ENCODE results near the gene OBSL1. TPM values are rescaled to one million over a fixed set of nuclear protein-coding genes. Genes with fewer than 3 reads are reported as not detected.

The OBSL1 gene
- total RNA-seq, 4 donors from 2014 or later: 51.9 to 123 (median 99.2) TPM

- intact Hi-C loops (cut with DNase I): loop anchor here (2.0 to 5.0 kb wide), 3 partner anchors 33 to 130 kb away; partner anchors contain the start of gene GMPPA
- H3K9me3 ChIP-seq: no peaks in the 10 kb centered on the region
- 16% methylated on average over 19 of the region's 21 CpGs for WGBS
- H3K4me1 ChIP-seq: peaks cover 9 to 19% (median 15%) of the 10 kb centered on the region in 4 donors
- H3K27me3 ChIP-seq: peaks cover 0 to 37% (median 0%) of the 10 kb centered on the region in 4 donors
- peak overlapping the region in 1 of 4 donors; percentile 45 for H3K27ac ChIP-seq (replicated peaks in 1 of 4)
- DNase-seq (ENCODE audit: extremely low spot score): no peak
- TF ChIP-seq CTCF (IDR thresholded peaks at IDR 0.05) (peak; percentile 96 to 99 (median 97)), POLR2AphosphoS5 (IDR thresholded peaks at IDR 0.05) (peak; percentile 44 to 68), POLR2A (IDR thresholded peaks at IDR 0.05; ENCODE audit: low read depth) (no peak)
- H3K36me3 ChIP-seq: no peaks in the 10 kb centered on the region
- peak overlapping the region; percentile 11 to 32 (median 29) for H3K4me3 ChIP-seq
Measured at GRCh38 chr2:219530048-219530963, 41.0 kb downstream of the OBSL1 start.

GRCh38 chr2:219527472-219527871, 43.9 kb downstream of the OBSL1 start:
- peaks cover 18 to 31% (median 26%) of the 10 kb centered on the region in 4 donors for H3K4me1 ChIP-seq
- no peak overlapping the region for H3K4me3 ChIP-seq
- no peak for DNase-seq (ENCODE audit: extremely low spot score)
- intact Hi-C loops (cut with DNase I): no loop called here
- TF ChIP-seq EP300 (IDR thresholded peaks at IDR 0.05): no peak
- no peak for TF ChIP-seq POLR2A (IDR thresholded peaks at IDR 0.05; ENCODE audit: low read depth)
- TF ChIP-seq POLR2AphosphoS5 (IDR thresholded peaks at IDR 0.05): no peak
- no peak for TF ChIP-seq CTCF (IDR thresholded peaks at IDR 0.05)
- H3K27me3 ChIP-seq: peaks cover 0 to 61% (median 3%) of the 10 kb centered on the region in 4 donors
- H3K9me3 ChIP-seq: no peaks in the 10 kb centered on the region
- no peak overlapping the region for H3K27ac ChIP-seq (replicated peaks in 1 of 4)
- no peaks in the 10 kb centered on the region for H3K36me3 ChIP-seq
- WGBS: 71% methylated on average over 3 of the region's 5 CpGs

- Histone ChIP-seq H3K27ac (replicated peaks in 1 of 4) (no peak overlapping the region), H3K27me3 (peaks cover 0 to 65% (median 3%) of the 10 kb centered on the region in 4 donors), H3K4me1 (peaks cover 23 to 35% (median 30%) of the 10 kb centered on the region in 4 donors), H3K36me3 (no peaks in the 10 kb centered on the region), H3K9me3 (no peaks in the 10 kb centered on the region), H3K4me3 (no peak overlapping the region)
- intact Hi-C loops (cut with DNase I): no loop called here
- WGBS: 100% methylated on average over 1 of the region's 6 CpGs
- no peak for TF ChIP-seq POLR2AphosphoS5 (IDR thresholded peaks at IDR 0.05)
- no peak for TF ChIP-seq POLR2A (IDR thresholded peaks at IDR 0.05; ENCODE audit: low read depth)
- no peak for DNase-seq (ENCODE audit: extremely low spot score)
Measured at GRCh38 chr2:219527076-219527394, 44.3 kb downstream of the OBSL1 start.

- Histone ChIP-seq H3K4me3 (no peak overlapping the region), H3K27me3 (peaks cover 0 to 60% (median 3%) of the 10 kb centered on the region in 4 donors), H3K36me3 (no peaks in the 10 kb centered on the region), H3K27ac (replicated peaks in 1 of 4) (no peak overlapping the region), H3K9me3 (no peaks in the 10 kb centered on the region), H3K4me1 (peaks cover 28 to 41% (median 35%) of the 10 kb centered on the region in 4 donors)
- intact Hi-C loops (cut with DNase I): no loop called here
- WGBS: 71% methylated on average over 10 of the region's 11 CpGs
- no peak for TF ChIP-seq EP300 (IDR thresholded peaks at IDR 0.05)
- no peak for TF ChIP-seq CTCF (IDR thresholded peaks at IDR 0.05)
- no peak for TF ChIP-seq POLR2A (IDR thresholded peaks at IDR 0.05; ENCODE audit: low read depth)
- TF ChIP-seq POLR2AphosphoS5 (IDR thresholded peaks at IDR 0.05): no peak
- DNase-seq (ENCODE audit: extremely low spot score): no peak
Measured at GRCh38 chr2:219526320-219527075, 44.8 kb downstream of the OBSL1 start.
